GM19372 (cell line): ENCODE results near the gene F8.
"Not testable (repeated sequence)": the region's sequence is repeated elsewhere in the genome, so short reads cannot be mapped to it uniquely, and the experiment has no call there.

Experiments used
- ATAC-seq: cut with Tn5 transposase; IDR thresholded peaks from one replicate; pipeline ENCODE4 v1.9.1; 2021; ENCODE audit warnings: mild to moderate bottlenecking, low read depth, moderate library complexity; ENCODE audit not compliant: unreplicated experiment

Gene F8

GRCh38 chrX:154819771-154820341 lies 202.7 kb downstream of the F8 start:
- no peak for ATAC-seq

- ATAC-seq, result no peak
Measured at GRCh38 chrX:154818916-154819770, 203.4 kb downstream of the F8 start.

GRCh38 chrX:154817048-154817618 lies 205.4 kb downstream of the F8 start:
- ATAC-seq, result not testable (repeated sequence)

- not testable (repeated sequence) for ATAC-seq
Measured at GRCh38 chrX:154816326-154816898, 206.1 kb downstream of the F8 start.

GRCh38 chrX:154815274-154815818 lies 207.2 kb downstream of the F8 start:
- ATAC-seq, result no peak

- no peak for ATAC-seq
Measured at GRCh38 chrX:154813801-154814200, 208.7 kb downstream of the F8 start.

GRCh38 chrX:154812341-154813101 lies 210.0 kb downstream of the F8 start:
- ATAC-seq, result no peak

- ATAC-seq, result no peak
Measured at GRCh38 chrX:154809939-154810665, 212.4 kb downstream of the F8 start.

- ATAC-seq, result no peak
Measured at GRCh38 chrX:154806837-154807501, 215.6 kb downstream of the F8 start.

- peak; percentile 17 for ATAC-seq
Measured at GRCh38 chrX:154805696-154806091, 216.8 kb downstream of the F8 start.

GRCh38 chrX:154804957-154805695 lies 217.4 kb downstream of the F8 start, which contains the start of gene MPP1:
TSS of gene MPP1 (minus strand) at chrX:154805485. CDS start at chrX:154805373, 112 bp downstream.
- ATAC-seq, result peak; percentile 92

- no peak for ATAC-seq
Measured at GRCh38 chrX:154804261-154804956, 218.1 kb downstream of the F8 start.

- no peak for ATAC-seq
Measured at GRCh38 chrX:154802947-154803346, 219.6 kb downstream of the F8 start.

- no peak for ATAC-seq
Measured at GRCh38 chrX:154800478-154801210, 221.9 kb downstream of the F8 start.

- ATAC-seq, result no peak
Measured at GRCh38 chrX:154799556-154800348, 222.8 kb downstream of the F8 start.

GRCh38 chrX:154797006-154797405 lies 225.5 kb downstream of the F8 start:
- no peak for ATAC-seq
